Mesendoderm (in vitro differentiated cells): ENCODE results near the gene PHF2.

ENCODE experiments used
- DNase-seq: peaks from one replicate; pipeline ENCODE4 v3.0.0; 2013
- H2AK5ac ChIP-seq: 2 replicates; pipeline ENCODE4 v1.6.1; 2013; ENCODE audit warnings: low read length, inconsistent platforms
- H2BK120ac ChIP-seq: 2 replicates; pipeline ENCODE4 v1.6.1; 2013; ENCODE audit warnings: low read depth, mild to moderate bottlenecking, low read length, moderate library complexity, mixed read lengths
- H2BK15ac ChIP-seq: replicated peaks from 2 replicates; pipeline ENCODE4 v1.6.1; 2013; ENCODE audit warnings: low read depth, mild to moderate bottlenecking, moderate library complexity
- H2BK5ac ChIP-seq: 2 replicates; pipeline ENCODE4 v1.6.1; 2013; ENCODE audit warnings: low read length, inconsistent platforms
- H3K18ac ChIP-seq: 2 replicates; pipeline ENCODE4 v1.6.1; 2013; ENCODE audit warnings: mild to moderate bottlenecking, low read length, mixed read lengths
- H3K23ac ChIP-seq: one replicate; pipeline ENCODE4 v1.6.1; 2013; ENCODE audit warnings: low read length
- H3K27ac ChIP-seq: 2 replicates; pipeline ENCODE4 v1.5.1; 2013; ENCODE audit warnings: low read depth, mild to moderate bottlenecking, inconsistent platforms, low read length, moderate library complexity
- H3K27me3 ChIP-seq: 2 replicates; pipeline ENCODE4 v1.6.1; 2013; ENCODE audit warnings: low read length, control low read depth, mild to moderate bottlenecking, inconsistent platforms; ENCODE audit not compliant: insufficient read depth, poor library complexity
- H3K36me3 ChIP-seq: 2 replicates; pipeline ENCODE4 v1.6.1; 2013; ENCODE audit warnings: low read length, inconsistent platforms; ENCODE audit not compliant: control insufficient read depth, insufficient read depth
- H3K4ac ChIP-seq: one replicate; pipeline ENCODE4 v1.6.1; 2013; ENCODE audit warnings: low read depth, mild to moderate bottlenecking, low read length, moderate library complexity
- H3K4me1 ChIP-seq: 2 replicates; pipeline ENCODE4 v1.6.1; 2013; ENCODE audit warnings: low read depth, low read length, inconsistent platforms; ENCODE audit not compliant: control insufficient read depth
- H3K4me2 ChIP-seq: 2 replicates; pipeline ENCODE4 v1.6.1; 2013; ENCODE audit warnings: low read length
- H3K4me3 ChIP-seq: 2 replicates; pipeline ENCODE4 v1.5.1; 2013; ENCODE audit warnings: mild to moderate bottlenecking, low read length
- H3K56ac ChIP-seq: one replicate; pipeline ENCODE4 v1.6.1; 2013; ENCODE audit warnings: low read length
- H3K79me1 ChIP-seq: 2 replicates; pipeline ENCODE4 v1.6.1; 2013; ENCODE audit warnings: low read length, inconsistent platforms
- H3K79me2 ChIP-seq: 2 replicates; pipeline ENCODE4 v1.6.1; 2013; ENCODE audit warnings: mild to moderate bottlenecking, low read length; ENCODE audit not compliant: control insufficient read depth, insufficient read depth
- H3K9ac ChIP-seq: 2 replicates; pipeline ENCODE4 v1.6.1; 2013; ENCODE audit warnings: low read length, inconsistent platforms
- H4K5ac ChIP-seq: one replicate; pipeline ENCODE4 v1.6.1; 2013; ENCODE audit warnings: low read length
- H4K8ac ChIP-seq: one replicate; pipeline ENCODE4 v1.6.1; 2013; ENCODE audit warnings: low read depth, mild to moderate bottlenecking, control low read depth, low read length, moderate library complexity
- WGBS: extraction: QIAGEN DNeasy Blood & Tissue Kit; methylation state at CpG from one replicate; pipeline ENCODE4 v1.1.7; 2013; ENCODE audit warnings: low lambda C conversion rate, missing lambda C conversion rate; ENCODE audit not compliant: insufficient coverage; ENCODE audit errors: extremely low coverage; 5-methylcytosine and 5-hydroxymethylcytosine counted together

Gene PHF2

DNA sequence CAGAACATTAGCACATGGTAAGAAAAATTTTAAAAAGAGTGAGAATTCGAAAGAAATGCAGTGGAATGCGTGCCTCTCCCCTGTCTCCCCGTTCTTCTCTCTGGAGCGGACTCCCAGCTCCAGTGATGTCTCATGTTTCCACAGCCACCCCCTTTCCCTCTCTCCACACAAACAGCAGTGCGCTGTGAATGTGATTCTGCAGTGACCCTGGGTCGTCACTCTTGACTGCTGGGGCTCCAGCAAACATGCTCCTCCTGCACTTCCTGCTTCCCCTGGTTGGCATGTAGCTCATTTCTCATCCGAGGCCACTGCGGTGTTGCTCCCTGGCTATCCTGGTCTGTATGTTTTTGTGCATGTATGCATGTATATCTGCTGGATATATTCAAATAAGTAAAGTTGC lies 13.3 kb downstream of the PHF2 start:
- no peak overlapping the region for H2AK5ac ChIP-seq
- no peak overlapping the region for H4K5ac ChIP-seq
- H3K4me3 ChIP-seq, result no peak overlapping the region
- WGBS, result no CpG with 5 or more reads among the region's 8 CpGs
- H3K56ac ChIP-seq, result no peak overlapping the region
- H3K79me1 ChIP-seq, result peaks cover 16% of the 10 kb centered on the region
- no peaks in the 10 kb centered on the region for H3K27me3 ChIP-seq
- H4K8ac ChIP-seq, result no peak overlapping the region
- H3K36me3 ChIP-seq, result no peaks in the 10 kb centered on the region
- peaks cover 3% of the 10 kb centered on the region for H3K79me2 ChIP-seq
- H2BK120ac ChIP-seq, result no peak overlapping the region
- H2BK15ac ChIP-seq, result no peak overlapping the region
- H3K9ac ChIP-seq, result no peak overlapping the region
- no peak overlapping the region for H3K4ac ChIP-seq
- H3K23ac ChIP-seq, result no peak overlapping the region
- no peak overlapping the region for H3K18ac ChIP-seq
- H3K4me2 ChIP-seq, result no peak overlapping the region
- no peaks in the 10 kb centered on the region for H3K4me1 ChIP-seq
- peak; percentile 13 for DNase-seq
- no peak overlapping the region for H3K27ac ChIP-seq
- no peak overlapping the region for H2BK5ac ChIP-seq

DNA sequence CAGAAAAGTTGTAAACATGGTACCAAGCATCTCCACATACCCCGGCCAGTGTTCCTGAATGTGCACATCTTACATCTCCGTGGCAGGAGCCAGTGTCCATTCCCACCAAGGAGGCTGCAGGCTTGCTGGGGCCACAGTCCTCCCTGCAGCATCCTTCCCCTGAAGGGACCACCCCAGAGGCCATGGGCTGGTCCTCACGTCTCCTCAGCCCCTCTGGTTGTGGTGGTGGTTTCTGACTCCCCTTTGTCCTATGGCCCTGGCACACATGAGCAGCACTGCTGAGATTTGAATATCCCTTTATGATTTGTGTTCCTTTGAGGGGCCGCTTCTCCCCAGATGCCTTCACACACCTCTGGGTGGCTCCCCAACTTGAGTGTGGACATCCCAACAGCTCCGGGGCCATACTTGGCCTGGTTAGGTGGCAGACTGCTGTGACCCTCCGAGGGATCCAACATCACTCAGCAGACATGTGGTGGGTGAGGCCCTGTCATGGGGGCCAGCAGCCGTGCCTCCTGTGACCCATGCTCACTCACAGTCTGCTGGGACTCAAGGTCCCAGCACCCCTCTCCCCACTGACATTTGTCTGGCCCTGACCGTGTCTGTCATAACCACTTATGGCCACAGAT lies 14.3 kb downstream of the PHF2 start:
- Histone ChIP-seq H3K36me3 (no peaks in the 10 kb centered on the region), H3K79me2 (peaks cover 3% of the 10 kb centered on the region), H3K18ac (no peak overlapping the region), H3K4me2 (no peak overlapping the region), H3K23ac (no peak overlapping the region), H2BK5ac (no peak overlapping the region), H3K56ac (no peak overlapping the region), H3K27me3 (no peaks in the 10 kb centered on the region), H3K4me3 (no peak overlapping the region), H3K27ac (no peak overlapping the region), H2BK120ac (no peak overlapping the region), H2BK15ac (no peak overlapping the region), H2AK5ac (no peak overlapping the region), H3K4ac (no peak overlapping the region), H3K4me1 (no peaks in the 10 kb centered on the region), H3K79me1 (peaks cover 14% of the 10 kb centered on the region), H4K8ac (no peak overlapping the region), H3K9ac (no peak overlapping the region), H4K5ac (no peak overlapping the region)
- DNase-seq, result no peak
- WGBS, result no CpG with 5 or more reads among the region's 8 CpGs

DNA sequence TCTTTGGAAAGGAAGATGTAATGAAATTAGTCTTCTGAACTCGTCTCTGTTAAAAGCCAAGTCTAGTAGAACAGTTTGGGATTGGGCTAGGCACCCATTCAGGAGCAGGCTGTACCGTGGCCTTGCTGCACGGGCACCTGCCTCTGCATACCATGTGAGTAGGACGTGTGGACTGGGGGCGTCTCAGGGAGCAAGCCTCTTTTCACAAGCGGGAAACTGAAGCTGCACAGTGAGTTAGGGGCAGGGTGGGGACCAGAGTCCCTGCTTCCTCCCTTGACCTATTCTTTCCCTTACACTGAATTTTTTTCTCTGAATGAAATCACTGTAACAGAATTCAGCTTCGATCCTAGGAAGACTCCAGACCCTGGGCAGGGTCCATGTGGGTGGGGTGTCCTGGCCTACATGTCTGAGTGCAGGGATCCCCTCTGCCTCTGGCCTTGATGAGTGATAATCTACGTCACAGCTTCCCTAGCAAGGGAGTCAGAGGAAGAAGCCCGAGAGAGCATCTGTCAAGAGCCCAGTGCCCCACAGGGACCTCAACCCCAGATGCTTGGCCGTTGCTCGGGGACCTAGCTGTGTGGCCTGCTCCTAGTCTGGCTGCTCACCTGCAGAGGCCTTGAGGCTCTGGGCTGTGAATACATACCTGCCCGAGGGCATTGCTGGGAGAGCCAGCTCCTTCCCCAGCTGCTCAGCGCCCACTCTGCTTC lies 15.1 kb downstream of the PHF2 start:
- Histone ChIP-seq H3K4me1 (no peaks in the 10 kb centered on the region), H2BK120ac (no peak overlapping the region), H3K9ac (no peak overlapping the region), H3K4me2 (no peak overlapping the region), H4K8ac (no peak overlapping the region), H3K18ac (no peak overlapping the region), H3K23ac (no peak overlapping the region), H4K5ac (no peak overlapping the region), H3K36me3 (no peaks in the 10 kb centered on the region), H2AK5ac (no peak overlapping the region), H3K56ac (no peak overlapping the region), H2BK5ac (no peak overlapping the region), H3K27me3 (no peaks in the 10 kb centered on the region), H3K4ac (no peak overlapping the region), H3K4me3 (no peak overlapping the region), H3K79me1 (peaks cover 13% of the 10 kb centered on the region), H3K79me2 (peaks cover 3% of the 10 kb centered on the region), H2BK15ac (no peak overlapping the region), H3K27ac (no peak overlapping the region)
- DNase-seq, result peak; percentile 15
- WGBS, result no CpG with 5 or more reads among the region's 13 CpGs

DNA sequence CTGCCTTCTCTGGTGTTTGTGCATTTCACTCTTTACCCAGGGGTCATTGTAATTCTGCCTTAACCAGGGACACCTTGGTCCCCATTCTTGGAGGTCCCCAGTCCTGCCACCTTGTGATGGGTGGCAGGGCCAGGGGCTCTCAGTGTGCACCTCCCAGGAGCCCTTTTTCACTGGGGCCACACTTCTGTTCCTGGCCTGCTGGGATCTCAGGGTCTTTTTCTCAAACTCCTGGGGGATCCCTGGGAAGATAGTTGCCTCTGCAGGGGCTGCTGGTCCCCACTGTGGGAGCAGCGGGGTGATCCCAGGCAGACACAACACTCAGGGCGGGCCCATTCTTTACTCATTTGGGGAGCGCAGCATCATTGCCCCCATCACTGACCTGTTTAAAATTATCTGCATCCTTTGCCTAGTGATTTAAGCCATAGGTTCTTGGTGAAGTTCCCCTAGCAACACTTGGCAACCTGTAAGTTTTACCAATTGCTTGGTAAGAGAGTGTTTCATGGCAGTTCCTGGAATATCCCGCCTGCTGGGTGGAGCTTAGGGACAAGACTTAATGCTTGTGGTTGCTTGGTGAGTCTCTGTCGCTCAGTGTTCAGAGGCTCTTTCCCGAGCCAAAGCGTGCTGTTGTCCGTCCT lies 15.7 kb downstream of the PHF2 start:
- DNase-seq, result no peak
- Histone ChIP-seq H2BK5ac (no peak overlapping the region), H3K79me2 (peaks cover 3% of the 10 kb centered on the region), H3K4me3 (no peak overlapping the region), H3K23ac (no peak overlapping the region), H4K8ac (no peak overlapping the region), H3K4me1 (no peaks in the 10 kb centered on the region), H3K9ac (no peak overlapping the region), H2BK120ac (no peak overlapping the region), H3K18ac (no peak overlapping the region), H3K79me1 (peaks cover 13% of the 10 kb centered on the region), H3K4ac (no peak overlapping the region), H3K27ac (no peak overlapping the region), H3K56ac (no peak overlapping the region), H2AK5ac (no peak overlapping the region), H3K4me2 (no peak overlapping the region), H3K36me3 (no peaks in the 10 kb centered on the region), H3K27me3 (no peaks in the 10 kb centered on the region), H2BK15ac (no peak overlapping the region), H4K5ac (no peak overlapping the region)
- WGBS, result no CpG with 5 or more reads among the region's 8 CpGs

DNA sequence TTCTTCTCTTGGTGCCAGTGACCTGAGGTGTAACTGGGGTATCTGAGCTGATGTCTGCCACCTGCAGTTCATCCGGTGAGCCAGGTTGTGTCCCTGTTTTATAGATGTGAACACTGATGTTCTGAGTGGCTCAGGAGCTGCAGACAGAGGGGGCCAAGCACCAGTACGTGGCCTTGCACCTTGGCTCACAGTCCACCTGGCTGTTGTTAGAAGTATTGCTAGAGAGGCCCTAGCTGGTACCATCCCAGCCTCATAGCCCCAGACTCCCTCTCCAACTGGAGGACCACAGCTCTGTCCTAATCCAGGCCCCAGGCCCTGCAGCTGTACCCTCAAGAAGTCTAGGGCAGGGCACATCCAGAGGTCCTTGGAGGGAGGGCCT lies 16.2 kb downstream of the PHF2 start:
- no peak overlapping the region for H3K18ac ChIP-seq
- no peak overlapping the region for H2BK120ac ChIP-seq
- H3K4ac ChIP-seq, result no peak overlapping the region
- no peak overlapping the region for H2AK5ac ChIP-seq
- no peak overlapping the region for H3K9ac ChIP-seq
- H3K79me2 ChIP-seq, result peaks cover 3% of the 10 kb centered on the region
- no peak overlapping the region for H4K5ac ChIP-seq
- H3K23ac ChIP-seq, result no peak overlapping the region
- no peaks in the 10 kb centered on the region for H3K27me3 ChIP-seq
- no peak overlapping the region for H3K56ac ChIP-seq
- H4K8ac ChIP-seq, result no peak overlapping the region
- no CpG with 5 or more reads among the region's 2 CpGs for WGBS
- no peaks in the 10 kb centered on the region for H3K4me1 ChIP-seq
- H3K79me1 ChIP-seq, result peaks cover 11% of the 10 kb centered on the region
- H3K36me3 ChIP-seq, result no peaks in the 10 kb centered on the region
- H2BK5ac ChIP-seq, result no peak overlapping the region
- DNase-seq, result peak; percentile 86
- no peak overlapping the region for H3K4me3 ChIP-seq
- no peak overlapping the region for H3K27ac ChIP-seq
- no peak overlapping the region for H3K4me2 ChIP-seq
- H2BK15ac ChIP-seq, result no peak overlapping the region
